ENCODE measurements around the gene MGLL.

DNA sequence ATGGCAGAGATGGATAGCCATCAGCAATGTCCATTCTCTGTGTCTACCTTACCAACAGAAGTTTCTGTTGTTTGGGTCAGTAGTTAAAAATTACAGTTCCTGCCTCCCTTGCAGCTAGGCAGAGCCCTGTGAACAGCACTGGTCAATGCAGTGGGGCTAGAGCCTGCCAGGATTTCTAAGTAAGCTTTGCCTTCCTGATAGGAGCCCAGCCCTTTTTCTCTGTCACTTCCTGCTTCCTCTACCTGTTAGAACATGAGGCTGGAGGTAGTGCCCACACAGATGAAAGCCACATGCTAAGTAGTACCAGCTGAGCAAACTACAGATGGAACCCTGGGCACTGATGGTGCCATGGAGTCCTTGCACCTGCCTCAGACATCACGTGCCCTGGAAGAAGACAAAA, 45.0 kb downstream of the MGLL start:
- TF ChIP-seq, protein P1, sequence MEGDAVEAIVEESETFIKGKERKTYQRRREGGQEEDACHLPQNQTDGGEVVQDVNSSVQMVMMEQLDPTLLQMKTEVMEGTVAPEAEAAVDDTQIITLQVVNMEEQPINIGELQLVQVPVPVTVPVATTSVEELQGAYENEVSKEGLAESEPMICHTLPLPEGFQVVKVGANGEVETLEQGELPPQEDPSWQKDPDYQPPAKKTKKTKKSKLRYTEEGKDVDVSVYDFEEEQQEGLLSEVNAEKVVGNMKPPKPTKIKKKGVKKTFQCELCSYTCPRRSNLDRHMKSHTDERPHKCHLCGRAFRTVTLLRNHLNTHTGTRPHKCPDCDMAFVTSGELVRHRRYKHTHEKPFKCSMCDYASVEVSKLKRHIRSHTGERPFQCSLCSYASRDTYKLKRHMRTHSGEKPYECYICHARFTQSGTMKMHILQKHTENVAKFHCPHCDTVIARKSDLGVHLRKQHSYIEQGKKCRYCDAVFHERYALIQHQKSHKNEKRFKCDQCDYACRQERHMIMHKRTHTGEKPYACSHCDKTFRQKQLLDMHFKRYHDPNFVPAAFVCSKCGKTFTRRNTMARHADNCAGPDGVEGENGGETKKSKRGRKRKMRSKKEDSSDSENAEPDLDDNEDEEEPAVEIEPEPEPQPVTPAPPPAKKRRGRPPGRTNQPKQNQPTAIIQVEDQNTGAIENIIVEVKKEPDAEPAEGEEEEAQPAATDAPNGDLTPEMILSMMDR (IDR thresholded peaks at IDR 0.05 in 8 of 11, conservative IDR thresholded peaks at IDR 0.05 in 3 of 11): no peak
- TF ChIP-seq POLR2A (IDR thresholded peaks at IDR 0.05) (no peak), POLR2AphosphoS5 (IDR thresholded peaks at IDR 0.05) (no peak)
